Activated CD8-positive, alpha-beta memory T cell treated with anti-CD3 and anti-CD28 coated beads, Interleukin-2, amount 50 U/mL, for 24 hours (primary cell): ENCODE data around the gene MAPKAP1.

Source experiments
- DNase-seq: peaks from one replicate; pipeline ENCODE4 v3.0.0-alpha.2; 2020; ENCODE audit errors: extremely low read depth

Gene MAPKAP1

GRCh38 chr9:125484350-125485282 is 222.4 kb downstream of the MAPKAP1 start:
- no peak for DNase-seq

GRCh38 chr9:125483697-125484096 is 223.3 kb downstream of the MAPKAP1 start:
- DNase-seq: no peak

GRCh38 chr9:125479846-125480615 is 227.0 kb downstream of the MAPKAP1 start:
- no peak for DNase-seq

- DNase-seq: no peak
Observed at GRCh38 chr9:125477089-125477544, 229.9 kb downstream of the MAPKAP1 start.

GRCh38 chr9:125476645-125477044 is 230.4 kb downstream of the MAPKAP1 start:
- no peak for DNase-seq

GRCh38 chr9:125475385-125475784 is 231.6 kb downstream of the MAPKAP1 start:
- no peak for DNase-seq

GRCh38 chr9:125472926-125473701 is 233.9 kb downstream of the MAPKAP1 start:
- DNase-seq: no peak

- DNase-seq: no peak
Observed at GRCh38 chr9:125472562-125472925, 234.5 kb downstream of the MAPKAP1 start.

GRCh38 chr9:125470767-125471580 is 236.0 kb downstream of the MAPKAP1 start:
- DNase-seq: no peak

- no peak for DNase-seq
Observed at GRCh38 chr9:125470189-125470588, 236.8 kb downstream of the MAPKAP1 start.

GRCh38 chr9:125468646-125469045 is 238.4 kb downstream of the MAPKAP1 start:
- DNase-seq: no peak

GRCh38 chr9:125467116-125467740 is 239.8 kb downstream of the MAPKAP1 start:
- DNase-seq: no peak

- no peak for DNase-seq
Observed at GRCh38 chr9:125466411-125466810, 240.6 kb downstream of the MAPKAP1 start.

GRCh38 chr9:125464591-125465385 is 242.2 kb downstream of the MAPKAP1 start:
- DNase-seq: no peak

- DNase-seq: no peak
Observed at GRCh38 chr9:125463926-125464325, 243.1 kb downstream of the MAPKAP1 start.

- no peak for DNase-seq
Observed at GRCh38 chr9:125462861-125463291, 244.1 kb downstream of the MAPKAP1 start.

- no peak for DNase-seq
Observed at GRCh38 chr9:125461636-125462190, 245.3 kb downstream of the MAPKAP1 start.

- DNase-seq: no peak
Observed at GRCh38 chr9:125460883-125461635, 245.9 kb downstream of the MAPKAP1 start.

GRCh38 chr9:125460346-125460745 is 246.7 kb downstream of the MAPKAP1 start:
- no peak for DNase-seq
